HG03457 (cell line): ENCODE measurements around the gene CKS2.

ENCODE experiments used
- ATAC-seq: cut with Tn5 transposase; IDR thresholded peaks from one replicate; pipeline ENCODE4 v1.9.1; 2021; ENCODE audit warnings: moderate number of reproducible peaks; ENCODE audit not compliant: unreplicated experiment

CKS2 gene

GRCh38 chr9:89363921-89364665, 53.1 kb downstream of the CKS2 start:
- no peak for ATAC-seq

GRCh38 chr9:89364666-89365531, 53.9 kb downstream of the CKS2 start:
- no peak for ATAC-seq

GRCh38 chr9:89365532-89365912, 54.5 kb downstream of the CKS2 start:
- ATAC-seq = no peak
